ENCODE data around the gene CYP2U1. TPM values are rescaled to one million over a fixed set of nuclear protein-coding genes. Genes with fewer than 3 reads are reported as not detected.

CYP2U1 gene
- total and polyA plus RNA-seq, 2 donors (not counting 1 experiment from before 2014, with no cell fraction given) = 15.5 to 24.3 TPM

DNA sequence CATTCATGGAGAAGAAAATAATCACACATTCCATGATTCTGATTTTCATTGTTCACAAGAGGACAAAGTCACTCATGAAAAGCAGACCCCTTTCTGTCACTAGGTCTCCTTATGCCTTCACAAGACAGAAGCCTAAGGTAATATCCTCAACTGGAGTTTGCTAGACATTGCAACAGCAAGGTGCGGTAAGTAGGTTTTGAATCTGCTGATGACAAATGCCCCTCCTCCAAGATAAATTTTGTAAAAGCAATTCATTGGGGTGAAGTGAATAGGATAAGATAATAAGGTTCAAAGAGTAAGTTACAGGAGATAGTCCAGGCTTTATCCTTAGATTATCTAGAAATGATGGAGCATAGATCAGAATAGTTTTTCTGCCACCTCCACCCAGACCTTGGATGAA lies 16.1 kb upstream of the CYP2U1 start:
- no peaks in the 10 kb centered on the region for H3K36me3 ChIP-seq (ENCODE audit: control insufficient read depth, insufficient read depth, low read length)
- H3K79me2 ChIP-seq (ENCODE audit: control insufficient read depth, insufficient read depth, low read length) = no peaks in the 10 kb centered on the region
- no peak overlapping the region for H3K9ac ChIP-seq (ENCODE audit: insufficient read depth, low read length)
- no peaks in the 10 kb centered on the region for H3K9me3 ChIP-seq (ENCODE audit: control insufficient read depth, insufficient read depth, low read depth, low read length)
- no peak overlapping the region for H3K4me3 ChIP-seq (replicated peaks in 1 of 4; ENCODE audit: control extremely low read depth in 1 of 4, insufficient read depth in 1 of 4, low read depth in 3 of 4, low read length in 4 of 4)
- no peak overlapping the region for H2AFZ ChIP-seq (ENCODE audit: low read length)
- no peaks in the 10 kb centered on the region for H4K20me1 ChIP-seq (ENCODE audit: control insufficient read depth, extremely low read depth, insufficient read depth, low read length)
- no peaks in the 10 kb centered on the region for H3K4me1 ChIP-seq (ENCODE audit: control insufficient read depth, extremely low read depth, insufficient read depth, low read length)
- TF ChIP-seq CTCF (conservative IDR thresholded peaks at IDR 0.05 in 1 of 2, IDR thresholded peaks at IDR 0.05 in 1 of 2; ENCODE audit: low read depth in 1 of 2, low read length in 2 of 2) = no peak
- H3K27me3 ChIP-seq (ENCODE audit: control insufficient read depth, insufficient read depth, low read length) = no peaks in the 10 kb centered on the region
- H3K27ac ChIP-seq (ENCODE audit: insufficient read depth, low read length) = no peak overlapping the region
- DNase-seq (ENCODE audit: low read depth in 2 of 2) = no peak
- no peak overlapping the region for H3K4me2 ChIP-seq (ENCODE audit: extremely low read depth, insufficient read depth, low read length)

DNA sequence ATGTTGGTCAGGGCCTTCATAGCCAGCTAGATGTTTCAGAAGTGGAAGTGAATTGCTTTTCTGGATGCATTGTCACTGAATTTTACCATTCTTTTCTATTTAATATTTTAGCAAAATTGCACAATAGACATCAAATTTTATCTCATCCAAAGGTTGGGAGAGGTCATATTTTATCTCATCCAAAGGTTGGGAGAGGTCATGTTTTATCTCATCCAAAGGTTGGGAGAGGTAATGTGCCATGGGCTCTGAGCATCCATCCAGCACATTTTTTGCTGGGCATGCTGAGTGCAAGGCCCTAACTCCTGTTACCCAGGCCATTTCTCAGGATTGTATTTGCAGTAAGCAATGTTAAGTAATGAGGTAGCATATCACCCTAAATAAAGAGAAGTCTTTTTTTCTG lies 14.7 kb upstream of the CYP2U1 start:
- Histone ChIP-seq H4K20me1 (ENCODE audit: control insufficient read depth, extremely low read depth, insufficient read depth, low read length) (no peaks in the 10 kb centered on the region), H3K9ac (ENCODE audit: insufficient read depth, low read length) (no peak overlapping the region), H3K36me3 (ENCODE audit: control insufficient read depth, insufficient read depth, low read length) (no peaks in the 10 kb centered on the region), H3K27ac (ENCODE audit: insufficient read depth, low read length) (no peak overlapping the region), H3K27me3 (ENCODE audit: control insufficient read depth, insufficient read depth, low read length) (no peaks in the 10 kb centered on the region), H3K4me3 (replicated peaks in 1 of 4; ENCODE audit: control extremely low read depth in 1 of 4, insufficient read depth in 1 of 4, low read depth in 3 of 4, low read length in 4 of 4) (no peak overlapping the region), H3K4me2 (ENCODE audit: extremely low read depth, insufficient read depth, low read length) (no peak overlapping the region), H2AFZ (ENCODE audit: low read length) (no peak overlapping the region), H3K9me3 (ENCODE audit: control insufficient read depth, insufficient read depth, low read depth, low read length) (no peaks in the 10 kb centered on the region), H3K79me2 (ENCODE audit: control insufficient read depth, insufficient read depth, low read length) (no peaks in the 10 kb centered on the region), H3K4me1 (ENCODE audit: control insufficient read depth, extremely low read depth, insufficient read depth, low read length) (no peaks in the 10 kb centered on the region)
- DNase-seq (ENCODE audit: low read depth in 2 of 2) = no peak
- TF ChIP-seq CTCF (conservative IDR thresholded peaks at IDR 0.05 in 1 of 2, IDR thresholded peaks at IDR 0.05 in 1 of 2; ENCODE audit: low read depth in 1 of 2, low read length in 2 of 2) = no peak
- TF ChIP-seq EZH2 (IDR thresholded peaks at IDR 0.05; ENCODE audit: low read length, missing control alignments) = no peak

GRCh38 chr4:107917500-107917899 lies 13.8 kb upstream of the CYP2U1 start:
- Histone ChIP-seq H3K9ac (ENCODE audit: insufficient read depth, low read length) (no peak overlapping the region), H2AFZ (ENCODE audit: low read length) (no peak overlapping the region), H3K27ac (ENCODE audit: insufficient read depth, low read length) (no peak overlapping the region), H3K4me2 (ENCODE audit: extremely low read depth, insufficient read depth, low read length) (no peak overlapping the region), H4K20me1 (ENCODE audit: control insufficient read depth, extremely low read depth, insufficient read depth, low read length) (no peaks in the 10 kb centered on the region), H3K9me3 (ENCODE audit: control insufficient read depth, insufficient read depth, low read depth, low read length) (no peaks in the 10 kb centered on the region), H3K27me3 (ENCODE audit: control insufficient read depth, insufficient read depth, low read length) (no peaks in the 10 kb centered on the region), H3K79me2 (ENCODE audit: control insufficient read depth, insufficient read depth, low read length) (no peaks in the 10 kb centered on the region), H3K4me1 (ENCODE audit: control insufficient read depth, extremely low read depth, insufficient read depth, low read length) (no peaks in the 10 kb centered on the region), H3K4me3 (replicated peaks in 1 of 4; ENCODE audit: control extremely low read depth in 1 of 4, insufficient read depth in 1 of 4, low read depth in 3 of 4, low read length in 4 of 4) (no peak overlapping the region), H3K36me3 (ENCODE audit: control insufficient read depth, insufficient read depth, low read length) (no peaks in the 10 kb centered on the region)
- DNase-seq (ENCODE audit: low read depth in 2 of 2) = no peak
- TF ChIP-seq EZH2 (IDR thresholded peaks at IDR 0.05; ENCODE audit: low read length, missing control alignments) = no peak
- no peak for TF ChIP-seq CTCF (conservative IDR thresholded peaks at IDR 0.05 in 1 of 2, IDR thresholded peaks at IDR 0.05 in 1 of 2; ENCODE audit: low read depth in 1 of 2, low read length in 2 of 2)

Data from fibroblast of lung (primary cell).